ENCODE measurements around the gene EIF3D. TPM values are rescaled to one million over a fixed set of nuclear protein-coding genes. Genes with fewer than 3 reads are reported as not detected.

EIF3D gene
- total and polyA plus RNA-seq, 10 donors: 194 to 428 (median 228) TPM

GRCh38 chr22:36497910-36498665 lies 30.9 kb downstream of the EIF3D start:
- DNase-seq: no peak
- Histone ChIP-seq H3K27ac (no peak overlapping the region), H3K4me3 (no peak overlapping the region), H3K27me3 (replicated peaks in 1 of 7) (no peaks in the 10 kb centered on the region), H3K9me3 (no peaks in the 10 kb centered on the region), H3K4me1 (peaks cover 0 to 17% (median 14%) of the 10 kb centered on the region in 6 donors), H3K36me3 (peaks cover 0 to 60% (median 0%) of the 10 kb centered on the region in 6 donors)
- TF ChIP-seq POLR2AphosphoS5 (IDR thresholded peaks at IDR 0.05) (no peak), POLR2A (IDR thresholded peaks at IDR 0.05) (no peak), CTCF (IDR thresholded peaks at IDR 0.05 in 8 of 11, conservative IDR thresholded peaks at IDR 0.05 in 3 of 11) (no peak)
- intact Hi-C loops (cut with DNase I; ENCODE audit: low total_unique reads): no loop called here
- 87 to 96% (median 94%) methylated on average over 19 to 30 of the region's 30 CpGs for WGBS, 5 donors

- DNase-seq: peak; percentile 84
- peaks cover 0 to 82% (median 6%) of the 10 kb centered on the region in 6 donors for H3K36me3 ChIP-seq
- no peaks in the 10 kb centered on the region for H3K27me3 ChIP-seq (replicated peaks in 1 of 7)
- peak overlapping the region in 1 of 8 donors; percentile 35 for H3K4me3 ChIP-seq
- peaks cover 3 to 35% (median 25%) of the 10 kb centered on the region in 6 donors for H3K4me1 ChIP-seq
- intact Hi-C loops (cut with DNase I; ENCODE audit: low total_unique reads): no loop called here
- TF ChIP-seq CTCF (IDR thresholded peaks at IDR 0.05 in 8 of 11, conservative IDR thresholded peaks at IDR 0.05 in 3 of 11) (peak in 2 of 11 experiments; percentile 34 to 48), POLR2A (IDR thresholded peaks at IDR 0.05) (no peak), POLR2AphosphoS5 (IDR thresholded peaks at IDR 0.05) (peak; percentile 49 to 78 (median 72))
- 26 to 45% (median 28%) methylated on average over 11 to 16 of the region's 16 CpGs for WGBS, 5 donors
- no peaks in the 10 kb centered on the region for H3K9me3 ChIP-seq
- H3K27ac ChIP-seq: peak overlapping the region in 4 of 8 donors; percentile 18 to 61 (median 48)
Observed at GRCh38 chr22:36493690-36494110, 35.3 kb downstream of the EIF3D start.

- peaks cover 0 to 77% (median 6%) of the 10 kb centered on the region in 6 donors for H3K36me3 ChIP-seq
- TF ChIP-seq CTCF (IDR thresholded peaks at IDR 0.05 in 8 of 11, conservative IDR thresholded peaks at IDR 0.05 in 3 of 11) (no peak), POLR2AphosphoS5 (IDR thresholded peaks at IDR 0.05) (no peak), POLR2A (IDR thresholded peaks at IDR 0.05) (no peak)
- peaks cover 3 to 35% (median 25%) of the 10 kb centered on the region in 6 donors for H3K4me1 ChIP-seq
- H3K27me3 ChIP-seq (replicated peaks in 1 of 7): no peaks in the 10 kb centered on the region
- peaks cover 0 to 4% (median 0%) of the 10 kb centered on the region in 8 donors for H3K9me3 ChIP-seq
- intact Hi-C loops (cut with DNase I; ENCODE audit: low total_unique reads): no loop called here
- 74 to 87% (median 82%) methylated on average over 2 to 5 of the region's 5 CpGs for WGBS, 5 donors
- H3K4me3 ChIP-seq: no peak overlapping the region
- DNase-seq: no peak
- H3K27ac ChIP-seq: no peak overlapping the region
Observed at GRCh38 chr22:36492109-36492508, 36.9 kb downstream of the EIF3D start.

DNA sequence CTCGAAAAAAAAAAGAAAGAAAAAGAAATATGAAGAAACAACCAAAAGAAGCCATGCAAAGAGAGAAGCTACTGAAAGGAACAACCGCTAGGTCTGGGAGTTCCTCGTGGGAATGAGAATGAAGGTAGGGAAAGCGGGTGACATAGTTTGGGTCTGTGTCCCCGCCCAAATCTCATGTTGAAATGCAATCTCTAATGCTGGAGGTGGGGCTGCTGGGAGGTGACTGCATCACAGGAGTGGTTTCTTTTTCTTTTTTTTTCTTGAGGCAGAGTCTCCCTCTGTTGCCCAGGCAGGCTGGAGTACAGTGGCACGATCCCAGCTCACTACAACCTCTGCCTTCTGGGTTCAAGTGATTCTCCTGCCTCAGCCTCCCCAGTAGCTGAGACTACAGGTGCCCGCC lies 37.8 kb downstream of the EIF3D start:
- H3K9me3 ChIP-seq: peaks cover 0 to 9% (median 0%) of the 10 kb centered on the region in 8 donors
- no peaks in the 10 kb centered on the region for H3K27me3 ChIP-seq (replicated peaks in 1 of 7)
- H3K36me3 ChIP-seq: peaks cover 0 to 72% (median 6%) of the 10 kb centered on the region in 6 donors
- H3K27ac ChIP-seq: no peak overlapping the region
- no peak for TF ChIP-seq CTCF (IDR thresholded peaks at IDR 0.05 in 8 of 11, conservative IDR thresholded peaks at IDR 0.05 in 3 of 11)
- TF ChIP-seq POLR2A (IDR thresholded peaks at IDR 0.05): no peak
- TF ChIP-seq POLR2AphosphoS5 (IDR thresholded peaks at IDR 0.05): no peak
- no peak for DNase-seq
- peaks cover 3 to 35% (median 25%) of the 10 kb centered on the region in 6 donors for H3K4me1 ChIP-seq
- 90 to 95% (median 92%) methylated on average over 7 of the region's 7 CpGs for WGBS, 5 donors
- H3K4me3 ChIP-seq: no peak overlapping the region
- intact Hi-C loops (cut with DNase I; ENCODE audit: low total_unique reads): no loop called here
